ENCODE results near the gene ENPP7. TPM values are rescaled to one million over a fixed set of nuclear protein-coding genes. Genes with fewer than 3 reads are reported as not detected.

ENPP7 gene
- total RNA-seq, 1 experiment from 2014 or later = not detected

DNA sequence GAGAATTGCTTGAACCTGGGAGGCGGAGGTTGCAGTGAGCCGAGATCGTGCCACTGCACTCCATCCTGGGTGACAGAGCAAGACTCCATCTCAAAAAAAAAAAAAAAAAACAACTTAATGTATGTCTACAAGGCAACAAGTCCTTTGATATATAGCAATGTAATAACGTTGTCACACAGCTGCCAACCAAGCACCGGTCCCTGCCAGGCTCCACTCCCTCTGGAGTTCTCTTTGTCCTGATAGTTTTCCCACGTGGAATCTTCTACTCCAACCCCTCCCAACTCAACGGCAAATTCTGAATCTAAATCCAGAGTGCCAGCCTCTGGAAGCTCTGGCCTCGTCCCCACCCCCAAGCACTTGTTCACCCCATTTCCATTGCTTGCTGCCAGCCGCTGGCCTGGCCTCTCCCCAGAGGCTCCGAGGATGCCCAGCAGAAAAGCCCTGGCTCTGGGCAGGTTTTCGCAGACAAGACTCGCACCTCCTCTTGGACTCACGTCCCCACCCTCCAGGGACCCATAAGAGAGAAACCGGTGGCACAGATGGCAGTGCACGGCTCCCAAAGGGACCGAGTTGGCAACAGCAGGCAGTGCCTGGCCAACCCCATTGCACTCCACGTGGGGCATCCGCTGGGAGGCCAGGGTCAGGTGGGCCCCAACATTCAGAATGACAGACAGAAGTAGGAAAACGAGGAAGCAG is 31.3 kb downstream of the ENPP7 start:
- ChIA-PET POLR2A (no interaction called here), CTCF (interaction anchor here (0.6 to 1.3 kb wide), 2 partner anchors 20 to 78 kb away, joined by 3 to 5 read pairs; no protein-coding TSS in a partner anchor), RAD21 (ENCODE audit: low non-redundant PET in 1 of 2, low total read pairs in 2 of 2, uncharacterized antibody in 2 of 2, unreplicated experiment in 2 of 2) (no interaction called here)
- Histone ChIP-seq H3K79me2 (ENCODE audit: insufficient read depth, low read length) (no peaks in the 10 kb centered on the region), H3K27me3 (ENCODE audit: insufficient read depth, low read length) (no peaks in the 10 kb centered on the region), H3K4me3 (replicated peaks in 1 of 2; ENCODE audit: low read depth in 1 of 2, low read length in 2 of 2) (no peak overlapping the region), H3K36me3 (ENCODE audit: control insufficient read depth in 1 of 2, insufficient read depth in 2 of 2, low read length in 2 of 2) (no peaks in the 10 kb centered on the region), H3K9ac (ENCODE audit: low read length) (no peak overlapping the region), H2AFZ (ENCODE audit: low read depth, low read length, poor library complexity, severe bottlenecking) (no peak overlapping the region), H3K4me1 (ENCODE audit: control insufficient read depth in 1 of 2, insufficient read depth in 2 of 2, low read length in 2 of 2) (no peaks in the 10 kb centered on the region), H3K27ac (ENCODE audit: low read depth, low read length) (no peak overlapping the region), H4K20me1 (ENCODE audit: insufficient read depth) (no peaks in the 10 kb centered on the region), H3K4me2 (ENCODE audit: low read length) (no peak overlapping the region), H3K9me3 (ENCODE audit: control insufficient read depth in 1 of 2, insufficient read depth in 1 of 2, low read depth in 1 of 2, low read length in 2 of 2) (no peaks in the 10 kb centered on the region), H3K9me2 (ENCODE audit: insufficient read depth) (no peaks in the 10 kb centered on the region)
- DNase-seq (ENCODE audit: low read depth, low spot score) (no peak), ATAC-seq (no peak)
- intact Hi-C loops (cut with micrococcal nuclease) = no loop called here
- TF ChIP-seq ZNF274 (IDR thresholded peaks at IDR 0.05; ENCODE audit: low read depth, low read length) = no peak
- TF ChIP-seq FOSL1 (IDR thresholded peaks at IDR 0.05; ENCODE audit: low read depth) = no peak
- no peak for TF ChIP-seq EZH2phosphoT487 (IDR thresholded peaks at IDR 0.05; ENCODE audit: borderline replicate concordance)
- TF ChIP-seq SP1 (IDR thresholded peaks at IDR 0.05; ENCODE audit: low read depth) = no peak
- TF ChIP-seq, protein P1, sequence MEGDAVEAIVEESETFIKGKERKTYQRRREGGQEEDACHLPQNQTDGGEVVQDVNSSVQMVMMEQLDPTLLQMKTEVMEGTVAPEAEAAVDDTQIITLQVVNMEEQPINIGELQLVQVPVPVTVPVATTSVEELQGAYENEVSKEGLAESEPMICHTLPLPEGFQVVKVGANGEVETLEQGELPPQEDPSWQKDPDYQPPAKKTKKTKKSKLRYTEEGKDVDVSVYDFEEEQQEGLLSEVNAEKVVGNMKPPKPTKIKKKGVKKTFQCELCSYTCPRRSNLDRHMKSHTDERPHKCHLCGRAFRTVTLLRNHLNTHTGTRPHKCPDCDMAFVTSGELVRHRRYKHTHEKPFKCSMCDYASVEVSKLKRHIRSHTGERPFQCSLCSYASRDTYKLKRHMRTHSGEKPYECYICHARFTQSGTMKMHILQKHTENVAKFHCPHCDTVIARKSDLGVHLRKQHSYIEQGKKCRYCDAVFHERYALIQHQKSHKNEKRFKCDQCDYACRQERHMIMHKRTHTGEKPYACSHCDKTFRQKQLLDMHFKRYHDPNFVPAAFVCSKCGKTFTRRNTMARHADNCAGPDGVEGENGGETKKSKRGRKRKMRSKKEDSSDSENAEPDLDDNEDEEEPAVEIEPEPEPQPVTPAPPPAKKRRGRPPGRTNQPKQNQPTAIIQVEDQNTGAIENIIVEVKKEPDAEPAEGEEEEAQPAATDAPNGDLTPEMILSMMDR (IDR thresholded peaks at IDR 0.05 in 2 of 3, conservative IDR thresholded peaks at IDR 0.05 in 1 of 3; ENCODE audit: borderline replicate concordance in 1 of 3, insufficient read depth in 1 of 3, low read depth in 2 of 3, low read length in 2 of 3) = no peak
- TF ChIP-seq, protein P2, sequence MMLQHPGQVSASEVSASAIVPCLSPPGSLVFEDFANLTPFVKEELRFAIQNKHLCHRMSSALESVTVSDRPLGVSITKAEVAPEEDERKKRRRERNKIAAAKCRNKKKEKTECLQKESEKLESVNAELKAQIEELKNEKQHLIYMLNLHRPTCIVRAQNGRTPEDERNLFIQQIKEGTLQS (IDR thresholded peaks at IDR 0.05) = no peak
- TF ChIP-seq, protein P3, sequence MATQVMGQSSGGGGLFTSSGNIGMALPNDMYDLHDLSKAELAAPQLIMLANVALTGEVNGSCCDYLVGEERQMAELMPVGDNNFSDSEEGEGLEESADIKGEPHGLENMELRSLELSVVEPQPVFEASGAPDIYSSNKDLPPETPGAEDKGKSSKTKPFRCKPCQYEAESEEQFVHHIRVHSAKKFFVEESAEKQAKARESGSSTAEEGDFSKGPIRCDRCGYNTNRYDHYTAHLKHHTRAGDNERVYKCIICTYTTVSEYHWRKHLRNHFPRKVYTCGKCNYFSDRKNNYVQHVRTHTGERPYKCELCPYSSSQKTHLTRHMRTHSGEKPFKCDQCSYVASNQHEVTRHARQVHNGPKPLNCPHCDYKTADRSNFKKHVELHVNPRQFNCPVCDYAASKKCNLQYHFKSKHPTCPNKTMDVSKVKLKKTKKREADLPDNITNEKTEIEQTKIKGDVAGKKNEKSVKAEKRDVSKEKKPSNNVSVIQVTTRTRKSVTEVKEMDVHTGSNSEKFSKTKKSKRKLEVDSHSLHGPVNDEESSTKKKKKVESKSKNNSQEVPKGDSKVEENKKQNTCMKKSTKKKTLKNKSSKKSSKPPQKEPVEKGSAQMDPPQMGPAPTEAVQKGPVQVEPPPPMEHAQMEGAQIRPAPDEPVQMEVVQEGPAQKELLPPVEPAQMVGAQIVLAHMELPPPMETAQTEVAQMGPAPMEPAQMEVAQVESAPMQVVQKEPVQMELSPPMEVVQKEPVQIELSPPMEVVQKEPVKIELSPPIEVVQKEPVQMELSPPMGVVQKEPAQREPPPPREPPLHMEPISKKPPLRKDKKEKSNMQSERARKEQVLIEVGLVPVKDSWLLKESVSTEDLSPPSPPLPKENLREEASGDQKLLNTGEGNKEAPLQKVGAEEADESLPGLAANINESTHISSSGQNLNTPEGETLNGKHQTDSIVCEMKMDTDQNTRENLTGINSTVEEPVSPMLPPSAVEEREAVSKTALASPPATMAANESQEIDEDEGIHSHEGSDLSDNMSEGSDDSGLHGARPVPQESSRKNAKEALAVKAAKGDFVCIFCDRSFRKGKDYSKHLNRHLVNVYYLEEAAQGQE (IDR thresholded peaks at IDR 0.05; ENCODE audit: low read depth) = no peak
- no peak for TF ChIP-seq ZFX (IDR thresholded peaks at IDR 0.05)
- no peak for TF ChIP-seq RAD21 (IDR thresholded peaks at IDR 0.05; ENCODE audit: low read depth)
- TF ChIP-seq CEBPB (IDR thresholded peaks at IDR 0.05; ENCODE audit: low read depth) = no peak
- no peak for TF ChIP-seq CBX3 (IDR thresholded peaks at IDR 0.05; ENCODE audit: low read depth)
- no peak for TF ChIP-seq SIN3A (IDR thresholded peaks at IDR 0.05; ENCODE audit: low read depth)
- TF ChIP-seq YY1 (IDR thresholded peaks at IDR 0.05; ENCODE audit: extremely low read depth, insufficient replicate concordance, low read depth, low read length) = no peak
- no peak for TF ChIP-seq TCF7L2 (IDR thresholded peaks at IDR 0.05; ENCODE audit: borderline replicate concordance, extremely low read depth, insufficient read depth, insufficient read length)
- no peak for TF ChIP-seq EGR1 (IDR thresholded peaks at IDR 0.05; ENCODE audit: low read depth)
- no peak for TF ChIP-seq EZH2 (IDR thresholded peaks at IDR 0.05)
- BruUV-seq (replicated peaks) = no TSS peak
